ENCODE data around the gene CYB5R2.

CYB5R2 gene

GRCh38 chr11:7694235-7694634 lies 20.9 kb upstream of the CYB5R2 start:
- peak; percentile 52 for ATAC-seq
- TF ChIP-seq POU6F1 (CRISPR knock-in tag; IDR thresholded peaks at IDR 0.05; ENCODE audit: borderline replicate concordance, low read depth) (no peak), ZNF565 (CRISPR knock-in tag; conservative IDR thresholded peaks at IDR 0.05; ENCODE audit: low read depth) (no peak), TOX (CRISPR knock-in tag; IDR thresholded peaks at IDR 0.05; ENCODE audit: borderline replicate concordance) (no peak), SNAI2 (CRISPR knock-in tag; IDR thresholded peaks at IDR 0.05) (no peak), GLIS3 (CRISPR knock-in tag; IDR thresholded peaks at IDR 0.05) (no peak), BACH2 (CRISPR knock-in tag; IDR thresholded peaks at IDR 0.05; ENCODE audit: borderline replicate concordance) (no peak), TSHZ2 (CRISPR knock-in tag; IDR thresholded peaks at IDR 0.05) (no peak), OSR1 (CRISPR knock-in tag; IDR thresholded peaks at IDR 0.05) (no peak), CSDC2 (CRISPR knock-in tag; IDR thresholded peaks at IDR 0.05) (no peak), ZFP3 (CRISPR knock-in tag; IDR thresholded peaks at IDR 0.05) (no peak), CREB5 (CRISPR knock-in tag; IDR thresholded peaks at IDR 0.05; ENCODE audit: low read depth) (no peak), ZC3H10 (CRISPR knock-in tag; IDR thresholded peaks at IDR 0.05) (no peak), PATZ1 (CRISPR knock-in tag; IDR thresholded peaks at IDR 0.05; ENCODE audit: borderline replicate concordance) (no peak), ESRRG (CRISPR knock-in tag; IDR thresholded peaks at IDR 0.05) (no peak)
- TF ChIP-seq, protein P1, sequence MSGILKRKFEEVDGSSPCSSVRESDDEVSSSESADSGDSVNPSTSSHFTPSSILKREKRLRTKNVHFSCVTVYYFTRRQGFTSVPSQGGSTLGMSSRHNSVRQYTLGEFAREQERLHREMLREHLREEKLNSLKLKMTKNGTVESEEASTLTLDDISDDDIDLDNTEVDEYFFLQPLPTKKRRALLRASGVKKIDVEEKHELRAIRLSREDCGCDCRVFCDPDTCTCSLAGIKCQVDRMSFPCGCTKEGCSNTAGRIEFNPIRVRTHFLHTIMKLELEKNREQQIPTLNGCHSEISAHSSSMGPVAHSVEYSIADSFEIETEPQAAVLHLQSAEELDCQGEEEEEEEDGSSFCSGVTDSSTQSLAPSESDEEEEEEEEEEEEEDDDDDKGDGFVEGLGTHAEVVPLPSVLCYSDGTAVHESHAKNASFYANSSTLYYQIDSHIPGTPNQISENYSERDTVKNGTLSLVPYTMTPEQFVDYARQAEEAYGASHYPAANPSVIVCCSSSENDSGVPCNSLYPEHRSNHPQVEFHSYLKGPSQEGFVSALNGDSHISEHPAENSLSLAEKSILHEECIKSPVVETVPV (CRISPR knock-in tag; IDR thresholded peaks at IDR 0.05): no peak

DNA sequence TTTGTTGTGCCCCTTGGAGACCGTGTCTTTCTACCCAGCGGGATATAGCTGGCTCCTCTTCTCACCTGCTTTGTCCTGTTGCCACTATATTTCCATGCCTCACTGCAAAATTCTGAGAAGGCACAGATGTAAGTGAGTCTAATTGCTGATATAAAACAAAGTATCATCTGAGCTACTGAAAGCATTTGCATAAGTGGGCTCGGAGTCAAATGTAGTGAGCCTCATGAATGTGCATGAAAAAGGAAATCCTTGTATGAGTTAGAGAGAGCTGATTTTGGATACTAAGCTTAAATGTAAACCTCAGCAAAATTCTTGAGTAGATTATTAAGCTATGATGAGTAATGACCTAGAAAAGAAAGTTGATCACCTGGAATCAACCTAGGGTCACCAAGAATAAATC lies 19.1 kb upstream of the CYB5R2 start:
- no peak for ATAC-seq
- no peak for TF ChIP-seq CSDC2 (CRISPR knock-in tag; IDR thresholded peaks at IDR 0.05)
- no peak for TF ChIP-seq BACH2 (CRISPR knock-in tag; IDR thresholded peaks at IDR 0.05; ENCODE audit: borderline replicate concordance)
- no peak for TF ChIP-seq OSR1 (CRISPR knock-in tag; IDR thresholded peaks at IDR 0.05)
- no peak for TF ChIP-seq PPARA (CRISPR knock-in tag; IDR thresholded peaks at IDR 0.05; ENCODE audit: borderline replicate concordance)
- TF ChIP-seq, protein P1 (CRISPR knock-in tag; IDR thresholded peaks at IDR 0.05): no peak
- TF ChIP-seq ESRRG (CRISPR knock-in tag; IDR thresholded peaks at IDR 0.05): no peak
- no peak for TF ChIP-seq ISL1 (CRISPR knock-in tag; IDR thresholded peaks at IDR 0.05)
- no peak for TF ChIP-seq ZNF8 (CRISPR knock-in tag; IDR thresholded peaks at IDR 0.05)
- TF ChIP-seq TSHZ2 (CRISPR knock-in tag; IDR thresholded peaks at IDR 0.05): no peak

Measured in SK-N-SH treated with all-trans-retinoic acid at 6 μM for 48 hours (cell line).